MV-4-11 (cell line): ENCODE results near the gene TMEM74B.
"Not testable (repeated sequence)": the region's sequence is repeated elsewhere in the genome, so short reads cannot be mapped to it uniquely, and the experiment has no call there.

Source experiments
- DNase-seq: peaks from one replicate; lab custom pipeline; 2025; lab: John Stamatoyannopoulos, UW

TMEM74B gene

DNA sequence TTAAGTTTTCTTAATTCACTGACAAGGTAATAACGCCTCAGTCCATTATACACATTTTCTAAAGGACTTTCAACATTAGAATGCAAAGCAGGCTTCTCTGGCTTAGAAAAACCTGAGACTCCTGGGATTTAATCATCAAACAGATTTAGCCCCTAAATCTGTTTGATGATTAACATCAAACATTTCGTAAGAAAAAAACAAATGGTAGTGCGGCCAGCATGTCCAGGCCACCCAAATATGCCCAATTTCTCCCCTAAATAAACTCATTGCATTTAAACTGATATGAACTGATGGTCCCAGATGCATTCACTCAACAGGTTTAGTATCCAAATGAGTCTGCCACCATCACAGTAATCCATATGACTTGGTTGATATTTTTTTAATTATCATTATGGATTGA is 6.2 kb downstream of the TMEM74B start:
- no peak for DNase-seq

DNA sequence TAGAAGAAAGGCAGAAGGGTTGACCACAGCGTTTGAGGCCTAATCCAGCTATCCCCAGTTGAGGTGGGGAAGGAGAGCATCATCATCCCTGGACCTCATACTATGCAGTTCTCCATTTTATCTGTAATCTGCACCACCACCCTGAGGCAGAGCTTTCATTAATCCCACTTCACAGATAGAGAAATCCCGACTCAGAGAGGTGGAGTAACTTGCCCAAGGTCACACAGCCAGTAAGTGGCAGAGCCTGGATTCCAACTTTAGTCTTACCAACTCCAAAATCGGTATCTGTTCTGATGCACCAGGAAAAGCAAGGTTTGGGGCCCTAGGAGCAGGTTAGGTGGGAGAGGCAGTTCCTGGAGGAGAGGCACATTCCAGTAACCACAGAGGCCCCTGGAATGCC is 6.7 kb downstream of the TMEM74B start:
- no peak for DNase-seq

DNA sequence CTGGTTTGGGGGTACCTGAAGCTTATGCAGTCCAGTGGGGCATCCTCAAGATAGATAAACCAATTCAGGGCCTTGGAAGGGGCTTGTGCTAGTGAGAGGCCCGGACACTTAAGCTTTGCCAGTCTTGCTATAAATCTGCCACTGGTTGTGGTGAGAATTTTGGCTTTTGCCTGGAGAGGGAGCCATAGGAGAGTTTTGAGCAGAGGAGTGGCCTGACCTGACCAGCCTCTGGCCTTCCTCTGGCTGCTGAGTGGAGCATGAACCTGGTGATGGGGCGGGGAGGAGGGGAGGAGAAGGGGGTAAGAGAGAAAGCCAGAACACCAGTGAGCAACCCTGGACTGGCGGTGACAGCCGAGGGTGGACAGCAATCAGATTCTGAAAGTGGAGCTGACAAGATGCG is 7.1 kb downstream of the TMEM74B start:
- DNase-seq = no peak

DNA sequence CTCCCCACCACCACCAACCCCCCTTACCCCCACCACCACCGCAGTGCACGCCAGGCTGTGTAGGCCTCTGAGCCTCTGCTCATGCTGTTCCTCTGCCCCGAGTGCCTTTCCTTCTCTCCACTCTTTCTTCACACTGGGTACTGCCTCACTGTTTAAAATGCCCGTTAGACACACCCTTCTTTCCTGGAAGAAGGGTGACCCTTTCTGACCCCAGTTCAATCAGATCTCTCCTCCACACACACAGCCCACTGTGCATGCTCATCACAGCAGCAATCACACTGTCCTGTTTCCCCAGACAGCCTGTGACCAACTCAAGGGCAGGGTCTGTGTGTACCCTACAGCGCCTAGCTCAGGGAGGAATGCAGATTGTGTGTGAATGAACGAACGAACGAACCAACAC is 10.0 kb downstream of the TMEM74B start:
- no peak for DNase-seq

GRCh38 chr20:1173698-1174097 is 11.1 kb downstream of the TMEM74B start:
- no peak for DNase-seq

- DNase-seq = no peak
Measured at GRCh38 chr20:1171461-1172093, 13.2 kb downstream of the TMEM74B start.

DNA sequence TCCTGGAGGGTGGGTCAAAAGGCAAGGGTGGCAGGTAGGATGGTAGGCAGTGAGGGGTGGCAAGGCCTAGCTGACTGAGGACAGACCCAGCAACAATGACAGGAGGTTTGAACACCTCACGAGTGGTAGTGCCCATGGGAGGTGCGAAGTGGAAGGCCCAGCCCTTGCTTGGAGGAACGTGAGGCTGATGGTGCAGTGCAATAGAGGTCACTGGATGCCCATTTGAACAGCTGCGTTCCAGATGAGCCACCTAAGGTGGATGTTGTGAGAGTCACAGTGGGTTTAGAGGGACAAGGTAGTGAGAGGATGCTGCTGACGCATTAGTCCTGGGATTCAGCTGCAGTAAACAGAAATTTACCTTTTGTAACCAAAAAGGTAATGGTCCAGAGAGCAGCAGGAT is 15.6 kb downstream of the TMEM74B start:
- DNase-seq = no peak

- no peak for DNase-seq
Measured at GRCh38 chr20:1166948-1167720, 17.6 kb downstream of the TMEM74B start.

DNA sequence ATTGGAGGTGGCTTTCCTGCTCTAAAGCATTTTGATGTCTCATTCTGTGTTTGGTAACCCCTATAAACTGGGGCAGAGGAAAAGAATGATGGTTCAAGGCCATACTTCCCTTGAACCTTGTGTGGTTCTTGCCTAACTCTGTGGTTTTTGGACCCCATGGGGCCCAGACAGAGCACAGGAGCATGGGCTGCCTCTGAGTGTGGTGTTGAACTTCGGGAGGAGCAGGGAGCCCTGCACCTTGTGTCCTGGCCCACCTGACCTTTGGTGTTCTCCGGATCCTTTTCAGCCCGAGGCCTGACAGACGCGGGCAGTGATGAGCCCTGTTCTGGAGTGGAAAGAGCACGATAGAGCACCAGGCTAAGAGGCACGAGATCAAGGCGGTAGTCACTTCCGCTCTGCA is 18.8 kb downstream of the TMEM74B start:
- peak; percentile 17 for DNase-seq

DNA sequence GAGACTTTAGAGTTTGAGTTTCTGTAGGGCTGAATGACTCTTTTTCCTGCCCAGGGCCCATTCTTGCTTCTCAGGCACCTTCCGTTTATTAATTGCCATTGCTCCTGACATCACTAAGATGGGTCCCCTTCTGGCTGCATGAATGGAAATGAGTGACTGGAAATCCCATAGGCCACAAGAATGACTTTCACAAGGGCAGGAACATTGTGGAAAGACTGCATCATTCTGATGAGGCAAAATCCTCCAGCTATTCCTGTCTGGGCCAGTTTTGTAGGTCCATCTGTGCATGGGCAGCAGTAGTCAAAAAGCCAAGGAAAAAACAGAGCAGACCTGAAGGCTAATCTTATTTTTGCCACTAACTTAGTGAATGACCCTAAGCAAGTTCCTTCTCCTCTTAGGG is 19.3 kb downstream of the TMEM74B start:
- DNase-seq = no peak

GRCh38 chr20:1164871-1165270 is 19.9 kb downstream of the TMEM74B start:
- no peak for DNase-seq

DNA sequence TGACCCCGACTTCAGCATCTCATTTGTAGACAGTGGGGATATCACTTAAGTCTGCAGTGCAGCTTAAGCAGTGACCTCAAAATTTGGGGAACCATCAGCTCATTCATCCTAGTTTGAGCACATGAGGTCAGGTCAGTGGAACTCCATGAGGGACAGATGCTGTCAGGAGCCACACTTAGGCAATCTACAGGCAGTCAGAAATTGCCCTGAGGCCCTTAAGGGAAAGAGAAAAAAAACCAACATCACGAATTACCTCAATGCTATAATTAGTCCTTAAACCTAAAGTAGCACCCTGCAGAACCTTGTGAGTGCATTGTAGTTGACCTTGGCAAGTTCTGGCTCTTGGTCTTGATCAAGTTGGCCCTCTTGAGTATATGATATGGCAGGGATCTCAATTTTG is 21.1 kb downstream of the TMEM74B start:
- DNase-seq = no peak

- no peak for DNase-seq
Measured at GRCh38 chr20:1163105-1163504, 21.7 kb downstream of the TMEM74B start.

- DNase-seq = no peak
Measured at GRCh38 chr20:1160991-1161390, 23.8 kb downstream of the TMEM74B start.

DNA sequence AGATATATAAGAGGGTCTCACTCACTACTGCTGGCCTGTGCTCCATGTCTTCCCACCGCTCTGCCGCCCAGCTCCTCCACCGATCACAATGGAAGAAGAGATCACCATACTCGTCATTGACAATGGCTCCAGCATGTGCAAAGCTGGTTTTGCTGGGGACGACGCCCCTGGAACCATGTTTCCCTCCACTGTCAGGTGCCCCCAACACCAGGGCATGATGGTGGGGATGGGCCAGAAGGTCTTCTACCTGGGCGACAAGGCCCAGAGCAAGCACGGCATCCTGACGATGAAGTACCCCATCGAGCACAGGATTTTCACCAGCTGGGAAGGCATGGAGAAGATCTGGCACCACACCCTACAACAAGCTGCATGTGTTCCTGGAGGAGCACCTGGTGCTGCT is 24.3 kb downstream of the TMEM74B start:
- no peak for DNase-seq

DNA sequence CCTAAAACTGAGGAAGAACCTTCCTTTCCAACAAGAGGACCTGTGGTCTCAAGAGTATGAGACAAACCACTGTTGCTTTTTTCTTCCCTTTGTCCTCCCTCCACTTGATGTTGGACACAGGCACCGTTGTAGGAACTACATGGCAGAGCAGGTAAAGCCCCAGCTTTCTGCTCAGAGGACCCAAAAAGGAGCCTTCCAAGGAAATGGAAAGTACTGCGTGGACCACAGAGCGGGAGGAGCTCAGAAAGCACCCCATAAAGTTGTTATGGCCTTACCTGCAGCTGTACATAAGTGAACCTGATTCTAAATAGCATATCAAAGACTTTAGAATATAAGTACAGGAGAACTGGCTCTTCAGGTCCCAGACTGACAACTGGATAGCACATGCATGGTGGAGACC is 29.4 kb downstream of the TMEM74B start:
- no peak for DNase-seq

GRCh38 chr20:1154691-1155090 is 30.1 kb downstream of the TMEM74B start:
- no peak for DNase-seq

DNA sequence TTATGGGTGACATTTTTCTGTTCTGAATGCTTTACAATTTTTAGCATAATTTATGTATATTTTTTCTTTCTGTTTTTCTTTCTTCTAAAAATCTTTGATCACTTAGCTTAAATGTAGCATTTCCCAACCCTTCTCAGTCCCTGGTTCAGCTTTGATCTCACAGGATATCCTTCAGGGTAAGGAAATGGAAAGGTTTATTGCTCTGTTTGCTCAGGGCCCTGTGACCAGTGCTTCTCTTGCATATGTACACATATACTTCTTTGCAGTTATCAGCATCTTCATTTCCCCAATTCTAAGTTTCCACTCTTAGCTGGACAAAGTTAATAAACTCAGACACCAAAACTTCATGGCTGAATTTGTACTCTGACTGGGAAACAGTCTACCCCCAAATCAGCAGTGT is 30.6 kb downstream of the TMEM74B start:
- DNase-seq = no peak

GRCh38 chr20:1150968-1151367 is 33.8 kb downstream of the TMEM74B start:
- DNase-seq = no peak

GRCh38 chr20:1150218-1150617 is 34.6 kb downstream of the TMEM74B start:
- no peak for DNase-seq

- not testable (repeated sequence) for DNase-seq
Measured at GRCh38 chr20:1149812-1150211, 35.0 kb downstream of the TMEM74B start.

GRCh38 chr20:1146957-1147356 is 37.8 kb downstream of the TMEM74B start:
- DNase-seq = no peak

- no peak for DNase-seq
Measured at GRCh38 chr20:1144401-1145172, 40.2 kb downstream of the TMEM74B start.
